Hepatocyte (in vitro differentiated cells): Measurements from ENCODE around the gene MUC4. TPM values are rescaled to one million over a fixed set of nuclear protein-coding genes. Genes with fewer than 3 reads are reported as not detected.
A peak's percentile ranks its signal among the peaks of the same experiment; 100 is the strongest.

Experiments
- DNase-seq: peaks from one replicate; pipeline ENCODE4 v3.0.0-alpha.2; 2016; ENCODE audit warnings: low spot score
- H2AFZ ChIP-seq: fragments of 200-600 bp; sonication (generic); 2 replicates; pipeline ENCODE4 v1.6.0; 2016; ENCODE audit warnings: antibody characterized with exemption, mild to moderate bottlenecking
- H3K27ac ChIP-seq: fragments of 200-600 bp; sonication (generic); 2 replicates; pipeline ENCODE4 v1.5.1; 2016; ENCODE audit warnings: mild to moderate bottlenecking
- H3K27me3 ChIP-seq: fragments of 200-600 bp; sonication (generic); 2 replicates; pipeline ENCODE4 v1.6.1; 2016
- H3K36me3 ChIP-seq: fragments of 200-600 bp; sonication (generic); replicated peaks from 2 replicates; pipeline ENCODE4 v1.5.1; 2016; ENCODE audit warnings: low read depth; ENCODE audit not compliant: insufficient read depth
- H3K4me1 ChIP-seq: fragments of 200-600 bp; sonication (generic); 2 replicates; pipeline ENCODE4 v1.5.1; 2016; ENCODE audit warnings: mild to moderate bottlenecking, moderate library complexity; ENCODE audit not compliant: insufficient read depth
- H3K4me2 ChIP-seq: fragments of 200-600 bp; sonication (generic); 2 replicates; pipeline ENCODE4 v1.6.0; 2016
- H3K4me3 ChIP-seq: fragments of 200-600 bp; sonication (generic); 2 replicates; pipeline ENCODE4 v1.5.1; 2016; ENCODE audit warnings: mild to moderate bottlenecking
- H3K79me2 ChIP-seq: fragments of 200-600 bp; sonication (generic); 2 replicates; pipeline ENCODE4 v1.6.0; 2017; ENCODE audit warnings: mild to moderate bottlenecking
- H3K9me2 ChIP-seq: fragments of 200-600 bp; sonication (generic); replicated peaks from 2 replicates; pipeline ENCODE4 v1.6.0; 2017; ENCODE audit warnings: mild to moderate bottlenecking; ENCODE audit not compliant: insufficient read depth
- H3K9me3 ChIP-seq: fragments of 200-600 bp; sonication (generic); 2 replicates; pipeline ENCODE4 v1.5.1; 2016; ENCODE audit warnings: low read depth, mild to moderate bottlenecking
- H4K20me1 ChIP-seq: fragments of 200-600 bp; sonication (generic); 2 replicates; pipeline ENCODE4 v1.6.0; 2016; ENCODE audit warnings: mild to moderate bottlenecking; ENCODE audit not compliant: insufficient read depth, poor library complexity, severe bottlenecking
- EZH2 ChIP-seq: fragments of 200-600 bp; sonication (generic); IDR thresholded peaks from 2 replicates; pipeline ENCODE4 v1.6.1; 2016; ENCODE audit warnings: antibody characterized with exemption, mild to moderate bottlenecking, borderline replicate concordance
- EZH2phosphoT487 ChIP-seq: fragments of 200-600 bp; sonication (generic); IDR thresholded peaks from one replicate; pipeline ENCODE4 v1.6.1; 2018; ENCODE audit warnings: antibody characterized with exemption, mild to moderate bottlenecking, low read depth, moderate library complexity; ENCODE audit not compliant: unreplicated experiment, severe bottlenecking
- WGBS: methylation state at CpG from one replicate; pipeline ENCODE4 v1.1.6; 2016; ENCODE audit warnings: low lambda C conversion rate; ENCODE audit errors: missing lambda C conversion rate; 5-methylcytosine and 5-hydroxymethylcytosine counted together
- polyA plus RNA-seq: library from polyadenylated mRNA; unstranded; fragments of >200 nt; fragmentation: Nextera tagmentation; extraction: Ambion mirVana; gene quantifications from 2 replicates; pipeline ENCODE4 v1.2.1, GENCODE V29; 2016
- total RNA-seq: library from RNA; depleted of rRNA; stranded (reverse); fragments of >200 nt; gene quantifications from 2 replicates; pipeline ENCODE4 v1.2.3, GENCODE V29; 2014
- TF ChIP-seq, protein P1 (sequence below): fragments of 200-600 bp; sonication (generic); IDR thresholded peaks from 2 replicates; pipeline ENCODE4 v1.5.1; 2016; ENCODE audit warnings: antibody characterized with exemption, mild to moderate bottlenecking; ENCODE audit not compliant: poor library complexity

The MUC4 gene
- total and polyA plus RNA-seq, 2 experiments from 2014 or later = 0.89 to 1.7 TPM

DNA sequence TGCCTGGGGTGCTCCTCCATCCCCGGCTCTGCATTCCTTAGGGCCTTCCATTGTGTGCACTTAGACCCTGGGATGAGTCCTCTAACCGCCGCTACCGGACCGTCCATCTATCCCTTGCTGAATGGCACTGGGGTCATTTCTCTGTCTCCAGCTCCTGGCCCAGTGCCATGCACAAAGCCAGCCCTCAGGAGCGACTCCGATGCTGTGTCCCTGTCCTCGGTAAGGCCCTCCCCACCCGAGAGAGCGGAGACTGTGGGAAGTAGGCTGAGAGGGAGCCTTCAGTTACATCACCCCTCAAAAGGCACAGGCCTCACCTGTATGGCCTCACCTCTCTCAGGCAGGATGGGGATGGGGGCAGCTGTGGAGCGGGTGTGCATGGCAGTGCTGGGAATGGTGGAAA is 33.8 kb downstream of the MUC4 start:
- TF ChIP-seq, protein P1, sequence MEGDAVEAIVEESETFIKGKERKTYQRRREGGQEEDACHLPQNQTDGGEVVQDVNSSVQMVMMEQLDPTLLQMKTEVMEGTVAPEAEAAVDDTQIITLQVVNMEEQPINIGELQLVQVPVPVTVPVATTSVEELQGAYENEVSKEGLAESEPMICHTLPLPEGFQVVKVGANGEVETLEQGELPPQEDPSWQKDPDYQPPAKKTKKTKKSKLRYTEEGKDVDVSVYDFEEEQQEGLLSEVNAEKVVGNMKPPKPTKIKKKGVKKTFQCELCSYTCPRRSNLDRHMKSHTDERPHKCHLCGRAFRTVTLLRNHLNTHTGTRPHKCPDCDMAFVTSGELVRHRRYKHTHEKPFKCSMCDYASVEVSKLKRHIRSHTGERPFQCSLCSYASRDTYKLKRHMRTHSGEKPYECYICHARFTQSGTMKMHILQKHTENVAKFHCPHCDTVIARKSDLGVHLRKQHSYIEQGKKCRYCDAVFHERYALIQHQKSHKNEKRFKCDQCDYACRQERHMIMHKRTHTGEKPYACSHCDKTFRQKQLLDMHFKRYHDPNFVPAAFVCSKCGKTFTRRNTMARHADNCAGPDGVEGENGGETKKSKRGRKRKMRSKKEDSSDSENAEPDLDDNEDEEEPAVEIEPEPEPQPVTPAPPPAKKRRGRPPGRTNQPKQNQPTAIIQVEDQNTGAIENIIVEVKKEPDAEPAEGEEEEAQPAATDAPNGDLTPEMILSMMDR = no peak
- TF ChIP-seq EZH2phosphoT487 (no peak), EZH2 (no peak)
- no peaks in the 10 kb centered on the region for H3K9me3 ChIP-seq
- WGBS = 83% methylated on average over 11 of the region's 11 CpGs
- H2AFZ ChIP-seq = no peak overlapping the region
- DNase-seq = no peak
- H3K27ac ChIP-seq = no peak overlapping the region
- no peaks in the 10 kb centered on the region for H3K27me3 ChIP-seq
- H3K4me3 ChIP-seq = no peak overlapping the region
- no peaks in the 10 kb centered on the region for H4K20me1 ChIP-seq
- no peaks in the 10 kb centered on the region for H3K36me3 ChIP-seq
- no peaks in the 10 kb centered on the region for H3K4me1 ChIP-seq
- no peaks in the 10 kb centered on the region for H3K9me2 ChIP-seq
- no peak overlapping the region for H3K4me2 ChIP-seq
- H3K79me2 ChIP-seq = no peaks in the 10 kb centered on the region

DNA sequence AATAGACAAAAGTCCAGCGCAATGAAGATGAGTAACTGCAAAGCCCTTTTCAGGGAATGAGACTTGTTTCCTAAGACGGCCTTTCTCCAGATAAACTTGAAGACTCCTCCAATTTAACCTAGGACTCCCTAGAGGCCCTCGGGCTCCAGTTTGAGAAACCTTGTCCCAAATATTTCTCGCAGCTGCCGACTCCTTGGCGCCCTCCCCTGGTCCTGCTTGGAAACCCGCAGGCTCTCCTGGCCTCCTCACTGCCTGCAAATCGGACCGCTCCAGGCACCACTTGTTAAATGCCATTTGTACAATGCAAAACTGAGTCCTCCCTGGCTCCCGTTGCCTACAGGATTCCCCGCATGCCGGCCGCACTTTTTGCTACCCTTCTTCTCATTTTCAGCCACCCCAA is 36.8 kb downstream of the MUC4 start:
- Histone ChIP-seq H3K9me3 (no peaks in the 10 kb centered on the region), H3K27ac (no peak overlapping the region), H3K9me2 (no peaks in the 10 kb centered on the region), H3K4me3 (no peak overlapping the region), H3K4me1 (no peaks in the 10 kb centered on the region), H4K20me1 (no peaks in the 10 kb centered on the region), H3K4me2 (no peak overlapping the region), H2AFZ (no peak overlapping the region), H3K79me2 (no peaks in the 10 kb centered on the region), H3K36me3 (no peaks in the 10 kb centered on the region), H3K27me3 (no peaks in the 10 kb centered on the region)
- peak; percentile 50 for DNase-seq
- WGBS = 59% methylated on average over 13 of the region's 13 CpGs
- TF ChIP-seq EZH2phosphoT487 = no peak
- TF ChIP-seq, protein P1 = peak; percentile 41

DNA sequence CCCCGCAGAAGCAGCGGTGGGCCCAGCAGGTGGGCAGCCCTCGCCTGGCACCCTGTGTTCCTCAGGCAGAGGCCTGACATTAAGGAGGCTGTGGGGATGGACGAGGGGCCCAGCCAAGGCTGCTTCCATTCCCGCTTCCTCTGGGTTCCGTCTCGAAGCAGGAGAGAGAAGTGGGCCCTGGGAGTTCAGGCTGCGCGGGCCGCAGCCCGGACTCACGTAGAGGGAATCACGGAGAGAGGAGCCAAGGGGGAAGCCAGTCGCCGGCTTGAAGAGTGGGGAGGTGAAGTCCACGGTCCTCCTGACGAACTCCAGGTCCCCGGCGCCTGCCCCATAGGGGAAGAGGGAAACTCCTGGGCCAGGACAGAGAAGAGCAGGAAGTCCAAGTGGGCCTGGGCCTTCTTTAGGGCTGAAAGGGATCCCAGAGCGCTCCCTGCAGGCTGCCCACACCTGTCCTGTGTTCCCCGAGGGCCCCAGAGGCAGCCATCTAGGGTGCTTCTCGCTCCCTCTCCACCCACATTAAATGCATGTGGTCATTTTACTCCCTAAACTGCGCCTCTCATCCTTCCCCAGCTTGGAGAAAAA is 37.7 kb downstream of the MUC4 start:
- no peaks in the 10 kb centered on the region for H4K20me1 ChIP-seq
- no peak overlapping the region for H3K4me2 ChIP-seq
- H3K9me2 ChIP-seq = no peaks in the 10 kb centered on the region
- no peak overlapping the region for H2AFZ ChIP-seq
- 90% methylated on average over 22 of the region's 23 CpGs for WGBS
- H3K4me3 ChIP-seq = no peak overlapping the region
- H3K79me2 ChIP-seq = no peaks in the 10 kb centered on the region
- no peaks in the 10 kb centered on the region for H3K36me3 ChIP-seq
- DNase-seq = no peak
- no peaks in the 10 kb centered on the region for H3K27me3 ChIP-seq
- no peaks in the 10 kb centered on the region for H3K9me3 ChIP-seq
- TF ChIP-seq, protein P1 = no peak
- no peak for TF ChIP-seq EZH2
- no peak for TF ChIP-seq EZH2phosphoT487
- H3K27ac ChIP-seq = no peak overlapping the region
- no peaks in the 10 kb centered on the region for H3K4me1 ChIP-seq
